K562 (cell line): ENCODE results near the gene TGFB2. TPM values are rescaled to one million over a fixed set of nuclear protein-coding genes. Genes with fewer than 3 reads are reported as not detected.
A peak's percentile ranks its signal among the peaks of the same experiment; 100 is the strongest.

Experiments
- C11orf30 ChIP-seq: fragments of 450-650 bp; IDR thresholded peaks from 2 replicates; pipeline ENCODE4 v1.6.1; 2016; ENCODE audit warnings: low read depth, mild to moderate bottlenecking
- CBFA2T3 ChIP-seq: fragments of 450-650 bp; IDR thresholded peaks from 2 replicates; pipeline ENCODE4 v1.6.1; 2017
- ELF1 ChIP-seq: fragments of 200-800 bp; sonication (Bioruptor generic); IDR thresholded peaks from 2 replicates; pipeline ENCODE4 v1.6.1; 2016; ENCODE audit warnings: missing genetic modification characterization, missing compliant biosample characterization
- MGA ChIP-seq: fragments of 450-650 bp; IDR thresholded peaks from 2 replicates; pipeline ENCODE4 v1.6.1; 2016; ENCODE audit warnings: mild to moderate bottlenecking, moderate library complexity
- POLR3A ChIP-seq: IDR thresholded peaks from 2 replicates; pipeline ENCODE4 v1.6.1; 2011; ENCODE audit warnings: borderline replicate concordance, mild to moderate bottlenecking, moderate library complexity; ENCODE audit not compliant: insufficient read length, insufficient read depth; ENCODE audit errors: extremely low read depth
- ZFP1 ChIP-seq: fragments of 450-650 bp; formaldehyde crosslinking; IDR thresholded peaks from 2 replicates; pipeline ENCODE4 v1.4.0; 2020; ENCODE audit warnings: mild to moderate bottlenecking, mixed read lengths
- polyA plus RNA-seq, 8 experiments: library from polyadenylated mRNA; depleted of rRNA in 4 of 8; stranded (reverse) in 5 of 8; unstranded in 3 of 8; fragments of >200 nt; fragmentation: Nextera tagmentation in 2 of 8; fragmentation: Illumina TruSeq in 1 of 8; extraction: Ambion mirVana in 2 of 8; extraction: Trizol in 1 of 8; gene quantifications; 2 replicates each; pipeline versions ENCODE4 v1.2.1 to v1.2.3, GENCODE V29; 2011 to 2014; ENCODE audit warnings: inconsistent platforms in 1 of 8, missing spikeins in 1 of 8
- total RNA-seq, 7 experiments: library from RNA; depleted of rRNA in 6 of 7; stranded (reverse); fragments of >200 nt in 6 of 7; fragmentation: Illumina TruSeq in 2 of 7; extraction: Trizol in 2 of 7; gene quantifications; 2 replicates each; pipeline versions ENCODE4 v1.2.1 to v1.2.3, GENCODE V29; 2011 to 2021; ENCODE audit warnings: low replicate concordance in 1 of 7

TGFB2 gene
- total and polyA plus RNA-seq, 9 of the 15 experiments (the other 6 are each of a cell fraction or from before 2014, with no cell fraction given) = 0.03 to 0.41 (median 0.11) TPM; not detected in 3

- TF ChIP-seq MGA (no peak), C11orf30 (peak; percentile 15; the same call in 1 of the 2 replicates), CBFA2T3 (no peak), ELF1 (tag) (no peak), ZFP1 (CRISPR knock-in tag) (no peak), POLR3A (no peak)
- TF ChIP-seq, all 486 proteins: peak for 2
Observed at GRCh38 chr1:218328769-218329168, 16.4 kb upstream of the TGFB2 start (continued).
